SU-DHL-6 (cell line): ENCODE results near the gene COL5A1.

ENCODE experiments used
- EZH2phosphoT487 ChIP-seq: fragments of 200-600 bp; sonication (generic), shearing (Covaris generic); conservative IDR thresholded peaks from 2 replicates; pipeline ENCODE4 v1.6.1; 2018; ENCODE audit warnings: mild to moderate bottlenecking, antibody characterized with exemption, low read length, moderate library complexity, mixed read lengths
- TF ChIP-seq, protein P1 (sequence below): fragments of 200-600 bp; sonication (generic); IDR thresholded peaks from one replicate; pipeline ENCODE4 v1.5.1; 2017; ENCODE audit warnings: antibody characterized with exemption, mild to moderate bottlenecking, low read length, moderate library complexity; ENCODE audit not compliant: insufficient read depth, poor library complexity, severe bottlenecking

DNA sequence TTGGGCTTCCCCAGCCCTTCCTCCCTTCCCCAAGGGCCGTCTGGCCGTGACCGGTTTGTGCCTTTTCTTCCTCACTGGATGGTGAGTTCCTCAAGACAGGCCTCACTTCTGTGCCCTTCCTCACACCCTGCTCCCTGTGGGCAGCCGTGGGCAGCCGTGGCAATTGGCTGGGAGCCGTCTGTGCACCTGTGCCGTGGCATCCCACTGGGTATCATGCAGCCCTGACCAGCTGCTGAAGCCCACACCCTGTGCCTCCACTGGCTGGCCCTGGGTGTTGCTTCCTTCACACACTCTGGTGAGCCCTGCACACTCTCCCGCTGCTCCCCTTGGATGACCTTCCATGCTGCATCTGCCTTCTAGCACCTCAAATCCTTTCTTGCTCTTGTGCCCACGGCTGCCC, 100.2 kb downstream of the COL5A1 start:
- TF ChIP-seq, protein P1, sequence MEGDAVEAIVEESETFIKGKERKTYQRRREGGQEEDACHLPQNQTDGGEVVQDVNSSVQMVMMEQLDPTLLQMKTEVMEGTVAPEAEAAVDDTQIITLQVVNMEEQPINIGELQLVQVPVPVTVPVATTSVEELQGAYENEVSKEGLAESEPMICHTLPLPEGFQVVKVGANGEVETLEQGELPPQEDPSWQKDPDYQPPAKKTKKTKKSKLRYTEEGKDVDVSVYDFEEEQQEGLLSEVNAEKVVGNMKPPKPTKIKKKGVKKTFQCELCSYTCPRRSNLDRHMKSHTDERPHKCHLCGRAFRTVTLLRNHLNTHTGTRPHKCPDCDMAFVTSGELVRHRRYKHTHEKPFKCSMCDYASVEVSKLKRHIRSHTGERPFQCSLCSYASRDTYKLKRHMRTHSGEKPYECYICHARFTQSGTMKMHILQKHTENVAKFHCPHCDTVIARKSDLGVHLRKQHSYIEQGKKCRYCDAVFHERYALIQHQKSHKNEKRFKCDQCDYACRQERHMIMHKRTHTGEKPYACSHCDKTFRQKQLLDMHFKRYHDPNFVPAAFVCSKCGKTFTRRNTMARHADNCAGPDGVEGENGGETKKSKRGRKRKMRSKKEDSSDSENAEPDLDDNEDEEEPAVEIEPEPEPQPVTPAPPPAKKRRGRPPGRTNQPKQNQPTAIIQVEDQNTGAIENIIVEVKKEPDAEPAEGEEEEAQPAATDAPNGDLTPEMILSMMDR = no peak
- no peak for TF ChIP-seq EZH2phosphoT487
